Stomach (tissue), 9 donors: ENCODE data around the gene MAGI1. TPM values are rescaled to one million over a fixed set of nuclear protein-coding genes. Genes with fewer than 3 reads are reported as not detected.

Experiments
- DNase-seq, 2 donors: peaks; one replicate each; pipeline versions ENCODE4 v3.0.0 to v3.0.0-alpha.2; 2013 to 2019
- H3K27ac ChIP-seq, 5 donors: fragments of 200-600 bp in 4 of 5; sonication (generic) in 4 of 5; one replicate each; pipeline ENCODE4 v1.5.1; 2013 to 2019; ENCODE audit warnings: mild to moderate bottlenecking in 1 of 5, moderate library complexity in 1 of 5
- H3K27me3 ChIP-seq, 3 donors: fragments of 200-600 bp; sonication (generic); one replicate each; pipeline ENCODE4 v1.5.1; 2017 to 2019; ENCODE audit warnings: mixed run types in 1 of 3
- H3K36me3 ChIP-seq, 4 donors: fragments of 200-600 bp; sonication (generic); 1 replicate in 3 of 4; 2 replicates in 1 of 4; pipeline ENCODE4 v1.5.1; 2016 to 2019
- H3K4me1 ChIP-seq, 4 donors: fragments of 200-600 bp; sonication (generic); one replicate each; pipeline ENCODE4 v1.5.1; 2016 to 2019
- H3K4me3 ChIP-seq, 4 donors: fragments of 200-600 bp; sonication (generic) in 3 of 4; one replicate each; pipeline ENCODE4 v1.5.1; 2016 to 2019; ENCODE audit warnings: mild to moderate bottlenecking in 1 of 4
- H3K9me3 ChIP-seq, 4 donors: fragments of 200-600 bp; sonication (generic); one replicate each; pipeline ENCODE4 v1.5.1; 2016 to 2019
- EP300 ChIP-seq: sonication (generic); formaldehyde crosslinking; IDR thresholded peaks from one replicate; pipeline ENCODE4 v1.6.1; 2017; ENCODE audit warnings: antibody characterized with exemption
- POLR2A ChIP-seq, 4 donors: fragments of 450-650 bp; IDR thresholded peaks; one replicate each; pipeline ENCODE4 v1.6.1; 2016; ENCODE audit warnings: antibody characterized with exemption in 4 of 4, control low read depth in 2 of 4, mild to moderate bottlenecking in 1 of 4, moderate library complexity in 1 of 4
- POLR2AphosphoS5 ChIP-seq, 3 donors: sonication (generic); formaldehyde crosslinking; IDR thresholded peaks; one replicate each; pipeline ENCODE4 v1.6.1; 2016; ENCODE audit warnings: antibody characterized with exemption in 3 of 3
- WGBS, 5 donors: extraction: QIAGEN DNeasy Blood & Tissue Kit in 3 of 5; methylation state at CpG; one replicate each; pipeline versions ENCODE4 v1.1.5 to v1.1.7; 2013 to 2018; 5-methylcytosine and 5-hydroxymethylcytosine counted together
- intact Hi-C: fragments of 100-400 bp; cut with DNase I; formaldehyde crosslinking; loops from one replicate; pipeline ENCODE4 v1.15.1; 2023; ENCODE audit warnings: low total_unique reads
- polyA plus RNA-seq, 3 donors: library from polyadenylated mRNA; stranded (reverse); fragments of 200-250 nt; gene quantifications; one replicate each; pipeline ENCODE4 v1.2.3, GENCODE V29; 2013
- total RNA-seq, 5 donors: library from RNA; depleted of rRNA; stranded (reverse); fragments of >200 nt; gene quantifications; one replicate each; pipeline versions ENCODE4 v1.1.0 to v1.2.3, GENCODE V29; 2014 to 2016
- TF ChIP-seq, protein P1 (sequence below), 7 experiments: fragments of 450-650 bp in 4 of 7; fragments of 200-600 bp in 3 of 7; sonication (generic) in 3 of 7; IDR thresholded peaks; one replicate each; pipeline ENCODE4 v1.5.1; 2016 to 2019; ENCODE audit warnings: antibody characterized with exemption in 7 of 7, control low read depth in 2 of 7, mild to moderate bottlenecking in 1 of 7
- donor health status: healthy with polysubstance abuse.
- donor health status: Bipolar disorder and iron deficiency.
- donor health status: healthy.

The MAGI1 gene
- total and polyA plus RNA-seq, 8 donors, result 5.7 to 237 (median 84.8) TPM

GRCh38 chr3:65904016-65904415, 134.7 kb downstream of the MAGI1 start:
- Histone ChIP-seq H3K36me3 (no peaks in the 10 kb centered on the region), H3K9me3 (no peaks in the 10 kb centered on the region), H3K27me3 (no peaks in the 10 kb centered on the region), H3K4me1 (peaks cover 9 to 34% (median 24%) of the 10 kb centered on the region in 4 donors), H3K27ac (no peak overlapping the region), H3K4me3 (no peak overlapping the region)
- intact Hi-C loops, result no loop called here
- DNase-seq, result no peak
- TF ChIP-seq POLR2AphosphoS5 (IDR thresholded peaks at IDR 0.05) (no peak), POLR2A (IDR thresholded peaks at IDR 0.05) (no peak), EP300 (no peak)
- TF ChIP-seq, protein P1, sequence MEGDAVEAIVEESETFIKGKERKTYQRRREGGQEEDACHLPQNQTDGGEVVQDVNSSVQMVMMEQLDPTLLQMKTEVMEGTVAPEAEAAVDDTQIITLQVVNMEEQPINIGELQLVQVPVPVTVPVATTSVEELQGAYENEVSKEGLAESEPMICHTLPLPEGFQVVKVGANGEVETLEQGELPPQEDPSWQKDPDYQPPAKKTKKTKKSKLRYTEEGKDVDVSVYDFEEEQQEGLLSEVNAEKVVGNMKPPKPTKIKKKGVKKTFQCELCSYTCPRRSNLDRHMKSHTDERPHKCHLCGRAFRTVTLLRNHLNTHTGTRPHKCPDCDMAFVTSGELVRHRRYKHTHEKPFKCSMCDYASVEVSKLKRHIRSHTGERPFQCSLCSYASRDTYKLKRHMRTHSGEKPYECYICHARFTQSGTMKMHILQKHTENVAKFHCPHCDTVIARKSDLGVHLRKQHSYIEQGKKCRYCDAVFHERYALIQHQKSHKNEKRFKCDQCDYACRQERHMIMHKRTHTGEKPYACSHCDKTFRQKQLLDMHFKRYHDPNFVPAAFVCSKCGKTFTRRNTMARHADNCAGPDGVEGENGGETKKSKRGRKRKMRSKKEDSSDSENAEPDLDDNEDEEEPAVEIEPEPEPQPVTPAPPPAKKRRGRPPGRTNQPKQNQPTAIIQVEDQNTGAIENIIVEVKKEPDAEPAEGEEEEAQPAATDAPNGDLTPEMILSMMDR (IDR thresholded peaks at IDR 0.05), result no peak

DNA sequence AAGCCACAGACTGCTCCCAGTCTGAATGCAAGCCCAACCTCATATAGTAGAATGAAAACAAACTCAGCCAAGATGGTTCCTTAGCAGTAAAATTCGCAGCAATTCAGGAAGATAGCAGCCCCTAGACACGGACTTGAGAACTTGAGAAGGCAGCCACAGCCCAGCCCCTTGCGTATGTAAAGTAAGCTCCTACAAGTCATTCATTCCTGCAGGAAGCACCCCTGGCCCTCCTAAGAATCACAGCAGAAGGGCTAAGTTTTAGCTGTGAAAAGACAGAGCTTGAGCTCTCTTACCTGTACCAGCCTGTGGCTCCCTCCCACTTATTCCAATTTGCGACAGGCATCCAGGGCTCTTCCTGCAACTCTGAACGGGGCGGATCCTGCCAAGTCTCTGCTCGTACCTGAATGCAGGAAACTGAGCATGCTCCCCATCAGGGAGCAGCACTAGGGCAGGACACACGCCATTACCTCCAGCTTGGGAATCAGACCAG, 136.4 kb downstream of the MAGI1 start:
- H3K27me3 ChIP-seq, result no peaks in the 10 kb centered on the region
- DNase-seq, result peak; percentile 45 to 58
- no peak overlapping the region for H3K4me3 ChIP-seq
- no peak for TF ChIP-seq EP300
- no peak for TF ChIP-seq POLR2A (IDR thresholded peaks at IDR 0.05)
- no peak for TF ChIP-seq POLR2AphosphoS5 (IDR thresholded peaks at IDR 0.05)
- TF ChIP-seq, protein P1 (IDR thresholded peaks at IDR 0.05), result no peak
- peak overlapping the region in 1 of 5 donors; percentile 25 for H3K27ac ChIP-seq
- no peaks in the 10 kb centered on the region for H3K9me3 ChIP-seq
- intact Hi-C loops, result no loop called here
- 26 to 45% (median 35%) methylated on average over 8 of the region's 8 CpGs for WGBS, 5 donors
- H3K36me3 ChIP-seq, result no peaks in the 10 kb centered on the region
- peaks cover 9 to 34% (median 23%) of the 10 kb centered on the region in 4 donors for H3K4me1 ChIP-seq

DNA sequence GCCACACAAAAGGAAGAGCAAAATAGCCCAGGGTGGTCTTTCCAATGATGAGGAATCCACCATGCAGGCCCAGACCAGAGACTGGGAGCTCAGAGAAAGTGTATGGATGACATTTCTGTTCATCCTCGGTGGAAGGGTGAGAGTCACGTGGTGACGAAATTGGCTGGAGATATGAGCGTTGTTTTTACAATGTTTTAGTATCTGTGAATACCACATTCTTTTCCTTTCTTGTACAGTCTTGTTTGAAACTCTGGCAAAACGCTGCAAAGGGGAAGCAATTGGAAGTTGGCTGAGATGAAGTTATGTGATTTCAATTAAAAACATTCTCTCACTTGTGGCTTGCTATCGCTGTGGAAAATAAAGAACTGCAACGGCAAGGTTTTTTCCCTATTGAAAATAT, 137.5 kb downstream of the MAGI1 start:
- Histone ChIP-seq H3K4me1 (peaks cover 9 to 34% (median 21%) of the 10 kb centered on the region in 4 donors), H3K27me3 (no peaks in the 10 kb centered on the region), H3K36me3 (no peaks in the 10 kb centered on the region), H3K9me3 (no peaks in the 10 kb centered on the region), H3K4me3 (no peak overlapping the region), H3K27ac (peak overlapping the region in 1 of 5 donors; percentile 14)
- no peak for DNase-seq
- 44 to 72% (median 58%) methylated on average over 7 of the region's 7 CpGs for WGBS, 5 donors
- intact Hi-C loops, result no loop called here
- no peak for TF ChIP-seq POLR2A (IDR thresholded peaks at IDR 0.05)
- TF ChIP-seq, protein P1 (IDR thresholded peaks at IDR 0.05), result no peak
- TF ChIP-seq EP300, result no peak
- no peak for TF ChIP-seq POLR2AphosphoS5 (IDR thresholded peaks at IDR 0.05)

GRCh38 chr3:65899226-65899625, 139.5 kb downstream of the MAGI1 start:
- no peak for DNase-seq
- TF ChIP-seq POLR2AphosphoS5 (IDR thresholded peaks at IDR 0.05), result no peak
- TF ChIP-seq EP300, result no peak
- TF ChIP-seq, protein P1 (IDR thresholded peaks at IDR 0.05), result no peak
- no peak for TF ChIP-seq POLR2A (IDR thresholded peaks at IDR 0.05)
- H3K9me3 ChIP-seq, result no peaks in the 10 kb centered on the region
- WGBS, 5 donors, result 34 to 86% (median 61%) methylated on average over 1 of the region's 1 CpG
- no peaks in the 10 kb centered on the region for H3K36me3 ChIP-seq
- peaks cover 9 to 34% (median 25%) of the 10 kb centered on the region in 4 donors for H3K4me1 ChIP-seq
- no peak overlapping the region for H3K4me3 ChIP-seq
- no peaks in the 10 kb centered on the region for H3K27me3 ChIP-seq
- peak overlapping the region in 1 of 5 donors; percentile 22 for H3K27ac ChIP-seq
- intact Hi-C loops, result no loop called here
